Measurements from ENCODE around the gene CBX8. TPM values are rescaled to one million over a fixed set of nuclear protein-coding genes. Genes with fewer than 3 reads are reported as not detected.

CBX8 gene
- total RNA-seq, 2 experiments from 2014 or later = 5.3 to 6.5 TPM

GRCh38 chr17:79838522-79839274, 41.8 kb upstream of the CBX8 start:
- Histone ChIP-seq H3K9me3 (ENCODE audit: control insufficient read depth in 1 of 2, insufficient read depth in 1 of 2, low read length in 2 of 2) (peaks cover 0 to 27% of the 10 kb centered on the region in 2 experiments), H3K4me3 (ENCODE audit: low read length) (peak overlapping the region; percentile 98), H3K27ac (ENCODE audit: low read depth in 1 of 2, low read length in 2 of 2) (peak overlapping the region; percentile 58 to 75), H3K27me3 (ENCODE audit: control insufficient read depth in 1 of 2, insufficient read depth in 2 of 2, low read length in 2 of 2) (peaks cover 35 to 41% of the 10 kb centered on the region in 2 experiments), H3K36me3 (ENCODE audit: insufficient read depth, low read length) (peaks cover 24% of the 10 kb centered on the region), H3K4me1 (ENCODE audit: insufficient read depth, low read length) (peaks cover 83% of the 10 kb centered on the region)
- peak; percentile 33 for ATAC-seq (ENCODE audit: poor library complexity)
- Mint-ChIP-seq H3K9me3 (no peaks in the 10 kb centered on the region), H3K27ac (peak overlapping the region; percentile 99), H3K27me3 (peaks cover 38% of the 10 kb centered on the region), H3K4me3 (peak overlapping the region; percentile 98), H3K4me1 (ENCODE audit: low read depth) (peaks cover 49% of the 10 kb centered on the region), H3K36me3 (ENCODE audit: low read depth) (peaks cover 36% of the 10 kb centered on the region)
- TF ChIP-seq CTCF (IDR thresholded peaks at IDR 0.05) = no peak
- peak in 12 of 14 experiments; percentile 37 to 80 (median 52) for DNase-seq
- CTCF ChIA-PET = interaction anchor here (1.0 to 2.6 kb wide), 9 partner anchors 12 to 155 kb away, joined by 3 to 15 read pairs (median 6); partner anchors contain the start of gene CBX8
- intact Hi-C loops (cut with DNase I, micrococcal nuclease) = loop anchor here (1.0 to 5.0 kb wide), 6 partner anchors 28 to 198 kb away; partner anchors contain the start of genes CBX8 (in 2 of the 2) and CCDC40 (in 1 of the 2)
- POLR2A ChIA-PET = interaction anchor here (0.7 to 6.3 kb wide), 16 partner anchors 9 to 307 kb away, joined by 3 to 127 read pairs (median 8); partner anchors contain the start of genes CBX8 and GAA

GRCh38 chr17:79837888-79838521, 41.1 kb upstream of the CBX8 start:
- peaks cover 31 to 34% of the 10 kb centered on the region in 2 experiments for H3K27me3 ChIP-seq (ENCODE audit: control insufficient read depth in 1 of 2, insufficient read depth in 2 of 2, low read length in 2 of 2)
- Mint-ChIP-seq H3K9me3 (no peaks in the 10 kb centered on the region), H3K27me3 (peaks cover 33% of the 10 kb centered on the region), H3K27ac (peak overlapping the region; percentile 99), H3K4me3 (peak overlapping the region; percentile 98), H3K4me1 (ENCODE audit: low read depth) (peaks cover 48% of the 10 kb centered on the region), H3K36me3 (ENCODE audit: low read depth) (peaks cover 42% of the 10 kb centered on the region)
- DNase-seq (peak in 10 of 14 experiments; percentile 36 to 79 (median 52)), ATAC-seq (ENCODE audit: poor library complexity) (peak; percentile 12)
- H3K4me1 ChIP-seq (ENCODE audit: insufficient read depth, low read length) = peaks cover 81% of the 10 kb centered on the region
- POLR2A ChIA-PET = interaction anchor here (0.7 to 6.3 kb wide), 17 partner anchors 8 to 308 kb away, joined by 3 to 127 read pairs (median 11); partner anchors contain the start of genes CBX2, CBX8 and GAA
- peak overlapping the region; percentile 58 to 75 for H3K27ac ChIP-seq (ENCODE audit: low read depth in 1 of 2, low read length in 2 of 2)
- TF ChIP-seq CTCF (IDR thresholded peaks at IDR 0.05) = no peak
- CTCF ChIA-PET = no interaction called here
- H3K36me3 ChIP-seq (ENCODE audit: insufficient read depth, low read length) = peaks cover 30% of the 10 kb centered on the region
- intact Hi-C loops (cut with DNase I, micrococcal nuclease) = loop anchor here (1.0 to 5.0 kb wide), 4 partner anchors 27 to 199 kb away; partner anchors contain the start of genes CBX8 (in 1 of the 2) and CCDC40 (in 1 of the 2)
- peak overlapping the region; percentile 98 for H3K4me3 ChIP-seq (ENCODE audit: low read length)
- H3K9me3 ChIP-seq (ENCODE audit: control insufficient read depth in 1 of 2, insufficient read depth in 1 of 2, low read length in 2 of 2) = peaks cover 0 to 27% of the 10 kb centered on the region in 2 experiments
